IPS-15b (cell line): ENCODE measurements around the gene TRABD2B.

Source experiments
- H3K27me3 ChIP-seq: one replicate; pipeline ENCODE4 v1.6.1; 2013; ENCODE audit warnings: low read length; ENCODE audit not compliant: control insufficient read depth, insufficient read depth
- H3K36me3 ChIP-seq: one replicate; pipeline ENCODE4 v1.6.1; 2013; ENCODE audit warnings: low read length; ENCODE audit not compliant: control insufficient read depth, insufficient read depth
- H3K4me1 ChIP-seq: one replicate; pipeline ENCODE4 v1.6.1; 2013; ENCODE audit warnings: mild to moderate bottlenecking, low read length; ENCODE audit not compliant: control insufficient read depth, insufficient read depth
- H3K4me3 ChIP-seq: one replicate; pipeline ENCODE4 v1.5.1; 2013; ENCODE audit warnings: low read depth, low read length
- H3K9ac ChIP-seq: one replicate; pipeline ENCODE4 v1.6.1; 2013; ENCODE audit warnings: low read depth, mild to moderate bottlenecking, low read length
- H3K9me3 ChIP-seq: one replicate; pipeline ENCODE4 v1.6.1; 2013; ENCODE audit warnings: mild to moderate bottlenecking, low read length; ENCODE audit not compliant: control insufficient read depth, insufficient read depth

TRABD2B gene

GRCh38 chr1:47835409-47835808, 161.8 kb downstream of the TRABD2B start:
- Histone ChIP-seq H3K36me3 (no peaks in the 10 kb centered on the region), H3K9me3 (no peaks in the 10 kb centered on the region), H3K27me3 (no peaks in the 10 kb centered on the region), H3K4me1 (no peaks in the 10 kb centered on the region), H3K4me3 (no peak overlapping the region), H3K9ac (no peak overlapping the region)

GRCh38 chr1:47834326-47834725, 162.9 kb downstream of the TRABD2B start:
- H3K4me1 ChIP-seq = no peaks in the 10 kb centered on the region
- no peaks in the 10 kb centered on the region for H3K36me3 ChIP-seq
- no peak overlapping the region for H3K4me3 ChIP-seq
- no peak overlapping the region for H3K9ac ChIP-seq
- H3K27me3 ChIP-seq = no peaks in the 10 kb centered on the region
- no peaks in the 10 kb centered on the region for H3K9me3 ChIP-seq

GRCh38 chr1:47830641-47831333, 166.4 kb downstream of the TRABD2B start:
- Histone ChIP-seq H3K36me3 (no peaks in the 10 kb centered on the region), H3K4me1 (no peaks in the 10 kb centered on the region), H3K9me3 (no peaks in the 10 kb centered on the region), H3K4me3 (no peak overlapping the region), H3K9ac (no peak overlapping the region), H3K27me3 (no peaks in the 10 kb centered on the region)

- no peak overlapping the region for H3K4me3 ChIP-seq
- no peaks in the 10 kb centered on the region for H3K27me3 ChIP-seq
- no peaks in the 10 kb centered on the region for H3K9me3 ChIP-seq
- H3K9ac ChIP-seq = no peak overlapping the region
- H3K36me3 ChIP-seq = no peaks in the 10 kb centered on the region
- no peaks in the 10 kb centered on the region for H3K4me1 ChIP-seq
These were observed 167.2 kb downstream of the TRABD2B start for GRCh38 chr1:47830021-47830420.

- Histone ChIP-seq H3K4me1 (no peaks in the 10 kb centered on the region), H3K9ac (no peak overlapping the region), H3K36me3 (no peaks in the 10 kb centered on the region), H3K27me3 (no peaks in the 10 kb centered on the region), H3K9me3 (no peaks in the 10 kb centered on the region), H3K4me3 (no peak overlapping the region)
These were observed 168.2 kb downstream of the TRABD2B start for GRCh38 chr1:47828978-47829377.

- no peaks in the 10 kb centered on the region for H3K36me3 ChIP-seq
- H3K27me3 ChIP-seq = no peaks in the 10 kb centered on the region
- H3K4me1 ChIP-seq = no peaks in the 10 kb centered on the region
- no peaks in the 10 kb centered on the region for H3K9me3 ChIP-seq
- H3K9ac ChIP-seq = no peak overlapping the region
- H3K4me3 ChIP-seq = no peak overlapping the region
These were observed 170.1 kb downstream of the TRABD2B start for GRCh38 chr1:47827109-47827508.

GRCh38 chr1:47824716-47825115, 172.5 kb downstream of the TRABD2B start:
- Histone ChIP-seq H3K4me1 (no peaks in the 10 kb centered on the region), H3K27me3 (no peaks in the 10 kb centered on the region), H3K4me3 (no peak overlapping the region), H3K36me3 (no peaks in the 10 kb centered on the region), H3K9me3 (no peaks in the 10 kb centered on the region), H3K9ac (no peak overlapping the region)

GRCh38 chr1:47824297-47824696, 172.9 kb downstream of the TRABD2B start:
- Histone ChIP-seq H3K9ac (no peak overlapping the region), H3K4me1 (no peaks in the 10 kb centered on the region), H3K27me3 (no peaks in the 10 kb centered on the region), H3K9me3 (no peaks in the 10 kb centered on the region), H3K36me3 (no peaks in the 10 kb centered on the region), H3K4me3 (no peak overlapping the region)

GRCh38 chr1:47823040-47823808, 174.0 kb downstream of the TRABD2B start:
- Histone ChIP-seq H3K36me3 (no peaks in the 10 kb centered on the region), H3K9ac (no peak overlapping the region), H3K27me3 (no peaks in the 10 kb centered on the region), H3K4me3 (no peak overlapping the region), H3K4me1 (no peaks in the 10 kb centered on the region), H3K9me3 (no peaks in the 10 kb centered on the region)

- H3K4me1 ChIP-seq = no peaks in the 10 kb centered on the region
- no peaks in the 10 kb centered on the region for H3K27me3 ChIP-seq
- peak overlapping the region; percentile 16 for H3K9ac ChIP-seq
- no peaks in the 10 kb centered on the region for H3K9me3 ChIP-seq
- H3K36me3 ChIP-seq = no peaks in the 10 kb centered on the region
- no peak overlapping the region for H3K4me3 ChIP-seq
These were observed 175.4 kb downstream of the TRABD2B start for GRCh38 chr1:47821760-47822159.

GRCh38 chr1:47819574-47819888, 177.7 kb downstream of the TRABD2B start:
- no peak overlapping the region for H3K4me3 ChIP-seq
- H3K27me3 ChIP-seq = no peaks in the 10 kb centered on the region
- H3K9me3 ChIP-seq = no peaks in the 10 kb centered on the region
- H3K9ac ChIP-seq = no peak overlapping the region
- no peaks in the 10 kb centered on the region for H3K36me3 ChIP-seq
- H3K4me1 ChIP-seq = no peaks in the 10 kb centered on the region
